Measurements from ENCODE around the gene SUCLG2.

DNA sequence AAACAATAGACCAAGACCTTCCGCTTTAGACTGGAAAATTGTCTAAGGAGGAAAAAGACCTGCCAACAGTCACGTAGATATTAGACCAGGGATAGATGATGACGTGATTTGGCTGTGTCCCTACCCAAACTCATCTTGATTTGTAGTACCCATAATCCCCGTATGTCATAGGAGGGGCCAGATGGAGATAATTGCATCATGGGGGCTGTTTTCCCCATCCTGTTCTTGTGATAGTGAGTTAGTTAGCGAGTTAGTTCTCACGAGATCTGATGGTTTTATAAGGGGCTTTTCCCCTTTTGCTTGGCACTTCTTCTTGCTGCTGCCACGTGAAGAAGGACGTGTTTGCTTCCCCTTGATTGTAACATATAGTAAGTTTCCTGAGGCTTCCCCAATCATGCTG is 31.7 kb upstream of the SUCLG2 start:
- no peak for TF ChIP-seq POLR2A (IDR thresholded peaks at IDR 0.05)
- TF ChIP-seq, protein P1, sequence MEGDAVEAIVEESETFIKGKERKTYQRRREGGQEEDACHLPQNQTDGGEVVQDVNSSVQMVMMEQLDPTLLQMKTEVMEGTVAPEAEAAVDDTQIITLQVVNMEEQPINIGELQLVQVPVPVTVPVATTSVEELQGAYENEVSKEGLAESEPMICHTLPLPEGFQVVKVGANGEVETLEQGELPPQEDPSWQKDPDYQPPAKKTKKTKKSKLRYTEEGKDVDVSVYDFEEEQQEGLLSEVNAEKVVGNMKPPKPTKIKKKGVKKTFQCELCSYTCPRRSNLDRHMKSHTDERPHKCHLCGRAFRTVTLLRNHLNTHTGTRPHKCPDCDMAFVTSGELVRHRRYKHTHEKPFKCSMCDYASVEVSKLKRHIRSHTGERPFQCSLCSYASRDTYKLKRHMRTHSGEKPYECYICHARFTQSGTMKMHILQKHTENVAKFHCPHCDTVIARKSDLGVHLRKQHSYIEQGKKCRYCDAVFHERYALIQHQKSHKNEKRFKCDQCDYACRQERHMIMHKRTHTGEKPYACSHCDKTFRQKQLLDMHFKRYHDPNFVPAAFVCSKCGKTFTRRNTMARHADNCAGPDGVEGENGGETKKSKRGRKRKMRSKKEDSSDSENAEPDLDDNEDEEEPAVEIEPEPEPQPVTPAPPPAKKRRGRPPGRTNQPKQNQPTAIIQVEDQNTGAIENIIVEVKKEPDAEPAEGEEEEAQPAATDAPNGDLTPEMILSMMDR (IDR thresholded peaks at IDR 0.05), result no peak
